CD4-positive, CD25-positive, alpha-beta regulatory T cell (primary cell): ENCODE measurements around the gene MAST3. TPM values are rescaled to one million over a fixed set of nuclear protein-coding genes. Genes with fewer than 3 reads are reported as not detected.

Source experiments
- ATAC-seq, 2 donors: fragments of 150-1000 bp; cut with Tn5 transposase; one replicate each; pipeline ENCODE4 v1.10.0; 2021; ENCODE audit warnings: low read depth in 2 of 2, moderate number of reproducible peaks in 2 of 2, moderate library complexity in 1 of 2
- DNase-seq, 3 donors: peaks; one replicate each; pipeline versions ENCODE4 v3.0.0 to v3.0.0-alpha.2; 2012 to 2022; ENCODE audit warnings: mixed read lengths in 1 of 3
- H3K27ac ChIP-seq: one replicate; pipeline ENCODE4 v1.7.0; 2013; ENCODE audit warnings: mild to moderate bottlenecking, low read length; ENCODE audit not compliant: insufficient read depth, poor library complexity, severe bottlenecking
- H3K27me3 ChIP-seq: one replicate; pipeline ENCODE4 v1.7.0; 2013; ENCODE audit warnings: low read length; ENCODE audit not compliant: control insufficient read depth, insufficient read depth
- H3K36me3 ChIP-seq: one replicate; pipeline ENCODE4 v1.7.0; 2013; ENCODE audit warnings: mild to moderate bottlenecking, low read length, moderate library complexity; ENCODE audit not compliant: control insufficient read depth, insufficient read depth
- H3K4me1 ChIP-seq: 2 replicates; pipeline ENCODE4 v1.7.0; 2013; ENCODE audit warnings: mild to moderate bottlenecking, low read length; ENCODE audit not compliant: insufficient read depth, control insufficient read depth, poor library complexity, severe bottlenecking
- H3K4me3 ChIP-seq: one replicate; pipeline ENCODE4 v1.7.0; 2013; ENCODE audit warnings: low read depth, mild to moderate bottlenecking, low read length, moderate library complexity
- H3K9me3 ChIP-seq, 2 experiments: 1 replicate in 1 of 2; 2 replicates in 1 of 2; pipeline ENCODE4 v1.7.0; 2013; ENCODE audit warnings: low read length in 2 of 2, mild to moderate bottlenecking in 1 of 2, moderate library complexity in 1 of 2; ENCODE audit not compliant: control insufficient read depth in 2 of 2
- H3K27ac Mint-ChIP-seq, 3 donors: one replicate each; pipeline ENCODE4 v1.8.0; 2020 to 2022; ENCODE audit warnings: mild to moderate bottlenecking in 3 of 3, mixed read lengths in 3 of 3, moderate library complexity in 2 of 3
- H3K27me3 Mint-ChIP-seq: one replicate; pipeline ENCODE4 v1.8.0; 2022; ENCODE audit warnings: mild to moderate bottlenecking, mixed read lengths
- H3K36me3 Mint-ChIP-seq: one replicate; pipeline ENCODE4 v1.8.0; 2020; ENCODE audit warnings: mixed read lengths
- H3K4me1 Mint-ChIP-seq, 4 donors: one replicate each; pipeline ENCODE4 v1.8.0; 2020 to 2022; ENCODE audit warnings: mixed read lengths in 4 of 4, mild to moderate bottlenecking in 1 of 4
- H3K4me3 Mint-ChIP-seq, 4 donors: one replicate each; pipeline ENCODE4 v1.8.0; 2020 to 2022; ENCODE audit warnings: mild to moderate bottlenecking in 4 of 4, mixed read lengths in 4 of 4, moderate library complexity in 3 of 4
- H3K9me3 Mint-ChIP-seq, 7 donors: one replicate each; pipeline ENCODE4 v1.8.0; 2020 to 2022; ENCODE audit warnings: mixed read lengths in 7 of 7, mild to moderate bottlenecking in 3 of 7, moderate library complexity in 2 of 7
- polyA plus RNA-seq, 4 donors: library from polyadenylated mRNA; unstranded; fragments of 300-500 nt; fragmentation: Illumina TruSeq; gene quantifications; one replicate each; pipeline ENCODE4 v1.2.3, GENCODE V29; 2021
- total RNA-seq: library from RNA; stranded (reverse); gene quantifications from one replicate; pipeline ENCODE4 v1.2.3, GENCODE V29; 2022

The MAST3 gene
- total and polyA plus RNA-seq, 5 donors from 2014 or later, result 8.1 to 45.9 (median 8.7) TPM

DNA sequence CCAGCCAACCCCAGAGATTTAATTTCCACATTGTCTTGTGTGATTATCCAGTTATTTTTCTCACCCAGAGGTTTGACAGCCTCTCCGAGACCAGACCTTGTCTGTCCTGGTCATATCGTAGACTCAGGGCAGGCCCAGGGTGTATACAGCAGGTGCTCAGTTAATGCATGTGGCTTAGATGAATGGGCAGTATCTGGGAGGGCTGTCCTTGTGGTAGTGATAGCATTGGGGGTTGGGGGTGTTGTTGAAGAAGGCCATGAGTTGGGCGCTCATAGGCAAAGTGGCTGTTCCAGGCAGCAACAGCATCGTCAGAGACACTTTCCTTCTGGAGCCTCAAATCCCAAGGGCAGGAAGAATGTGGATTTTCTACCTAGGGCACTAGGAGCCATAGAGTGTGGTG is 16.9 kb downstream of the MAST3 start:
- Histone ChIP-seq H3K9me3 (no peaks in the 10 kb centered on the region), H3K27ac (no peak overlapping the region), H3K27me3 (no peaks in the 10 kb centered on the region), H3K36me3 (no peaks in the 10 kb centered on the region), H3K4me3 (no peak overlapping the region), H3K4me1 (peaks cover 38% of the 10 kb centered on the region)
- no peaks in the 10 kb centered on the region for H3K36me3 Mint-ChIP-seq
- no peaks in the 10 kb centered on the region for H3K9me3 Mint-ChIP-seq
- DNase-seq (no peak), ATAC-seq (no peak)
- no peak overlapping the region for H3K4me3 Mint-ChIP-seq
- peaks cover 0 to 36% (median 19%) of the 10 kb centered on the region in 4 donors for H3K4me1 Mint-ChIP-seq
- H3K27me3 Mint-ChIP-seq, result no peaks in the 10 kb centered on the region
- no peak overlapping the region for H3K27ac Mint-ChIP-seq

DNA sequence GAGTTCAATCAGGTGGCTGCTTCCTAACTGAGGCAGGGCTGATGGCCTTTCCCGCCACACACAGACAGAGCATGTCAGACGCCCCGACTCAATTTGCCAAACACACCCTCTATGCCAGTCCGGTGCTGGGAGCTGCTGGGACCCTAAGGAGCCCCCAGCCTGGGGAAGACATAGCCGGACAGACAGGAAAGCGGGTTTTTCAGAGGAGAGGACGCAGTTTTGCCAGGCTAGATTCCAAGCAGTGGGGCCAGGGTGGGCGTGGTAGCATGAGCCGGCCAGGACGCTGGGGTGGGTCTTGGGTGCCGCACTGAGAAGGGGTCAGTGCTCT is 19.8 kb downstream of the MAST3 start:
- Mint-ChIP-seq H3K36me3 (peaks cover 4% of the 10 kb centered on the region), H3K27me3 (no peaks in the 10 kb centered on the region), H3K9me3 (no peaks in the 10 kb centered on the region), H3K4me3 (peak overlapping the region; percentile 77 to 95 (median 86)), H3K4me1 (peaks cover 0 to 44% (median 25%) of the 10 kb centered on the region in 4 donors), H3K27ac (peak overlapping the region; percentile 79 to 90 (median 81))
- Histone ChIP-seq H3K36me3 (peaks cover 8% of the 10 kb centered on the region), H3K9me3 (no peaks in the 10 kb centered on the region), H3K4me3 (peak overlapping the region; percentile 3), H3K27ac (peak overlapping the region; percentile 85), H3K4me1 (peaks cover 37% of the 10 kb centered on the region), H3K27me3 (no peaks in the 10 kb centered on the region)
- ATAC-seq (no peak), DNase-seq (no peak)

GRCh38 chr19:18117692-18118378 is 20.3 kb downstream of the MAST3 start:
- Mint-ChIP-seq H3K4me1 (peaks cover 0 to 39% (median 22%) of the 10 kb centered on the region in 4 donors), H3K4me3 (peak overlapping the region; percentile 93 to 98 (median 94)), H3K27me3 (no peaks in the 10 kb centered on the region), H3K9me3 (no peaks in the 10 kb centered on the region), H3K27ac (peak overlapping the region; percentile 92 to 99 (median 98)), H3K36me3 (peaks cover 4% of the 10 kb centered on the region)
- Histone ChIP-seq H3K27ac (peak overlapping the region; percentile 85), H3K4me3 (peak overlapping the region; percentile 88), H3K9me3 (no peaks in the 10 kb centered on the region), H3K36me3 (peaks cover 13% of the 10 kb centered on the region), H3K4me1 (peaks cover 34% of the 10 kb centered on the region), H3K27me3 (no peaks in the 10 kb centered on the region)
- ATAC-seq, result peak; percentile 76 to 83
- DNase-seq, result peak; percentile 92 to 97 (median 93)

- peaks cover 32% of the 10 kb centered on the region for H3K4me1 ChIP-seq
- peak overlapping the region; percentile 93 to 98 (median 94) for H3K4me3 Mint-ChIP-seq
- no peaks in the 10 kb centered on the region for H3K9me3 ChIP-seq
- H3K27me3 Mint-ChIP-seq, result no peaks in the 10 kb centered on the region
- no peaks in the 10 kb centered on the region for H3K9me3 Mint-ChIP-seq
- H3K27me3 ChIP-seq, result no peaks in the 10 kb centered on the region
- H3K36me3 Mint-ChIP-seq, result peaks cover 6% of the 10 kb centered on the region
- H3K36me3 ChIP-seq, result peaks cover 20% of the 10 kb centered on the region
- H3K27ac Mint-ChIP-seq, result peak overlapping the region; percentile 92 to 99 (median 98)
- H3K4me1 Mint-ChIP-seq, result peaks cover 0 to 37% (median 21%) of the 10 kb centered on the region in 4 donors
- ATAC-seq (no peak), DNase-seq (no peak)
- peak overlapping the region; percentile 85 for H3K27ac ChIP-seq
- peak overlapping the region; percentile 88 for H3K4me3 ChIP-seq
These were observed 20.9 kb downstream of the MAST3 start for GRCh38 chr19:18118420-18119012.

DNA sequence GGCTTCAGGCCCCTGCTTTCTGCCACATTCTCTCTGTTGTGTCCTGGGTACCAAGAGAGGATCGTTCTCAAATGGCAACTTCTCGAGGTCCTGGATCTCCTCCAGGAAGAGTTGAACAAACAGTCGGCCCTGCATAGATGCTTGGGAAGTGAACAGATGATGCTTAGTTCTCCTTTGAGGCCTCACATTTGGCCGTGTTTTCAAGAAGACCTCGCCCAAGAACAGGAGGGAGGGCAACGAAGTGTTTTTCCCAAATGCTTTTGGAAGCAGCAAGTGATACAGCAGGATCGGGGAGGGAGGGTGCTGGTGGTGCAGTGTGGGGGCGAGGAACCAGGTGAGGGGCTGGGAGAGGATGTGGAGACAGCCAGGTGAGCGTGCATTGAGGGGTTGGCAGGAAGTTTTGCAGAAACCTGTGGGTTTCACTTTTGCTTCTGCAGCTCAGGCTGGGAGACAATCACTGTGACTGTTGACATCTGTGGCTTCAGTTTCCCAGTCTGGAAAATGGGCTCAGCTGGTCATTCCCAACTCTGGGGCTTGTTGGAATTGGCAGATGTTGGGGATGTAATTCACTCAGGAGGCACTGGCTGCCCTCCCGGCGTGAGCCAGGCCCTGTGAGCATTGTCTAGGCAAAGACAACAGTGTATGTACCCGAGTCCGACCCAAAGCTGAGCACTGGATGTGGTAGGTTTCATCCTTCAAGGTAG is 21.6 kb downstream of the MAST3 start:
- peak overlapping the region; percentile 85 for H3K27ac ChIP-seq
- H3K36me3 Mint-ChIP-seq, result peaks cover 10% of the 10 kb centered on the region

GRCh38 chr19:18119717-18120105 is 22.1 kb downstream of the MAST3 start:
- no peaks in the 10 kb centered on the region for H3K9me3 Mint-ChIP-seq
- peaks cover 31% of the 10 kb centered on the region for H3K36me3 ChIP-seq

More for the DNA sequence above, 21.6 kb downstream of the MAST3 start:
- peaks cover 26% of the 10 kb centered on the region for H3K36me3 ChIP-seq
- Mint-ChIP-seq H3K4me3 (peak overlapping the region; percentile 93 to 98 (median 94)), H3K4me1 (peaks cover 0 to 34% (median 21%) of the 10 kb centered on the region in 4 donors), H3K9me3 (no peaks in the 10 kb centered on the region), H3K27me3 (no peaks in the 10 kb centered on the region), H3K27ac (peak overlapping the region; percentile 92 to 99 (median 98))
- peak overlapping the region; percentile 88 for H3K4me3 ChIP-seq
- no peaks in the 10 kb centered on the region for H3K27me3 ChIP-seq
- ATAC-seq, result peak; percentile 60 to 69
- DNase-seq, result peak; percentile 36 to 81 (median 70)
- H3K9me3 ChIP-seq, result no peaks in the 10 kb centered on the region
- peaks cover 32% of the 10 kb centered on the region for H3K4me1 ChIP-seq

DNA sequence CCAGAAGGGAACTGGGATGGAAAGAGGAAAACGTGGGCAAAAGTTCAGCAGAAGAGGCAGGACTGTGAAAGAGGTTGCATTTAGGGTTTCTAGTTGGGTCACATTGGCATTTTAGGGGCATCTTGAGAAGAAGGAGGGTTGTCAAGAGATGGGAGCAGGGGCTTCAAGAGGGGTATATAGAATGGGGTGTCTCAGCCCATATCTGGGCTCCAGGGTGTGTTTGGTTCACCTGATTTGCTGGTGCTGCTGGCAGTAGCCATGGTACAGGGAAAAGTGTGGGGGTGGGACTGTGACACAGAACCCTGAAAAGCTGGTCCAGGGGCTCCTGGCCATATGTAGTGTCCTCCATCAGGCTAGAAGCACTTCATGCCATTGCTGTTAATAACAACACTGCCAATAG is 22.5 kb downstream of the MAST3 start:
- Histone ChIP-seq H3K36me3 (peaks cover 33% of the 10 kb centered on the region), H3K27ac (peak overlapping the region; percentile 85), H3K9me3 (no peaks in the 10 kb centered on the region), H3K4me1 (peaks cover 32% of the 10 kb centered on the region), H3K4me3 (peak overlapping the region; percentile 59), H3K27me3 (no peaks in the 10 kb centered on the region)
- Mint-ChIP-seq H3K27ac (peak overlapping the region; percentile 92 to 99 (median 98)), H3K4me3 (peak overlapping the region; percentile 93 to 98 (median 94)), H3K36me3 (peaks cover 15% of the 10 kb centered on the region), H3K4me1 (peaks cover 0 to 32% (median 21%) of the 10 kb centered on the region in 4 donors), H3K9me3 (no peaks in the 10 kb centered on the region), H3K27me3 (no peaks in the 10 kb centered on the region)
- DNase-seq (no peak), ATAC-seq (no peak)

More at GRCh38 chr19:18119717-18120105, 22.1 kb downstream of the MAST3 start:
- Mint-ChIP-seq H3K27ac (peak overlapping the region; percentile 92 to 99 (median 98)), H3K4me3 (peak overlapping the region; percentile 93 to 98 (median 94)), H3K4me1 (peaks cover 0 to 32% (median 21%) of the 10 kb centered on the region in 4 donors), H3K36me3 (peaks cover 15% of the 10 kb centered on the region), H3K27me3 (no peaks in the 10 kb centered on the region)
- Histone ChIP-seq H3K4me3 (peak overlapping the region; percentile 88), H3K4me1 (peaks cover 32% of the 10 kb centered on the region), H3K9me3 (no peaks in the 10 kb centered on the region), H3K27ac (peak overlapping the region; percentile 85), H3K27me3 (no peaks in the 10 kb centered on the region)
- DNase-seq, result peak in 2 of 3 donors; percentile 48 to 69
- ATAC-seq, result peak; percentile 33 to 39
